ENCODE results near the gene ASAP2. TPM values are rescaled to one million over a fixed set of nuclear protein-coding genes. Genes with fewer than 3 reads are reported as not detected.

Gene ASAP2
- total and polyA plus RNA-seq, 9 of the 15 experiments (the other 6 are each of a cell fraction or from before 2014, with no cell fraction given), result 0.06 to 4.3 (median 3.1) TPM

DNA sequence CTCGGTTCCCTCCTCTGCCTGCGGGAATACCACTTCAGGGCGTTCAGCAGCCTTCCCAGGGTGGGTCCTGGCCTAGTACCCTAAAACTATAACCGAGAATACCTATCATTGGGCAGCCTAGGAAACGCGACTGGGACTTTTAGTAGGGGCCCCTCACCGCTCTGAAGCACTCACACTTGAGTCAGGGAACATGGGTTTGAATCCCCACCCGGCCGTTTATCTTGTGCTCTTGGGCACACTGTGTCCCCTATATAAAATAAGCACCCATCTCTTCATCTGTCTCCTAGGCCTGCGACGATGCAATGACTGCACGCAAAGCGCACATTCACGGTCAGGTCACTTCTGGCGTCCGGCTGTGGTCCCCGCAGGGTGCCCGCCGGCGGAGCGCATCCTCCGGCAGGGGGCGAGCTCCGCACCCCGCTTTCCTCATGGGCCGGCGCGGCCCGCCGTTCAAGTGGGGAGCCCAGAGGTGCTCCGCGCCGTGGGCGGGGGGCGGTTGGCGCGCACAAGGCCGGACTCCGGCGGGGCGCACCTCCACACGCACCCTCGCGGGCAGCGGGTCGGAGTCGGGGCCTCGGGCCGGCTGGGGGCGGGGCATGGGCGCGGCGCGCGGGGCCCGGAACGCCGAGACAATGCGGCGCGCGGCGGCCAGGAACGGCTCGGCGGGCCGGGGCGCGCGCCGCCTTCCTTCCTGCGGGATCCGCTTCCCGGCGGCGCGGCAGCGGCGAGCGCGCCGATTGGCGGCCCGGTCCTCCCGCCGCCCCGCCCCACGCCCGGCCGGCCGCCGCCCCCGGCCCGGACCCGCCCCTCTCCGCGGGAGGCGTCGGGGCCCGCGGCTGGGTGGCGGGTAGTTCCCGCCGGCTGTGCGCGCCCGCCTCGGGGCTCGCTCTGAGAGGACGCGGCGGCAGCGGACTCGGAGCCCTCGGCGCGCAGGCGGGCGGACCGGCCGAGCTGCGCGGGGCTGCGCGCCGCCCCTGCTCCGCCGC lies at the start of gene ASAP2 (continued):
- TF ChIP-seq, protein P1, sequence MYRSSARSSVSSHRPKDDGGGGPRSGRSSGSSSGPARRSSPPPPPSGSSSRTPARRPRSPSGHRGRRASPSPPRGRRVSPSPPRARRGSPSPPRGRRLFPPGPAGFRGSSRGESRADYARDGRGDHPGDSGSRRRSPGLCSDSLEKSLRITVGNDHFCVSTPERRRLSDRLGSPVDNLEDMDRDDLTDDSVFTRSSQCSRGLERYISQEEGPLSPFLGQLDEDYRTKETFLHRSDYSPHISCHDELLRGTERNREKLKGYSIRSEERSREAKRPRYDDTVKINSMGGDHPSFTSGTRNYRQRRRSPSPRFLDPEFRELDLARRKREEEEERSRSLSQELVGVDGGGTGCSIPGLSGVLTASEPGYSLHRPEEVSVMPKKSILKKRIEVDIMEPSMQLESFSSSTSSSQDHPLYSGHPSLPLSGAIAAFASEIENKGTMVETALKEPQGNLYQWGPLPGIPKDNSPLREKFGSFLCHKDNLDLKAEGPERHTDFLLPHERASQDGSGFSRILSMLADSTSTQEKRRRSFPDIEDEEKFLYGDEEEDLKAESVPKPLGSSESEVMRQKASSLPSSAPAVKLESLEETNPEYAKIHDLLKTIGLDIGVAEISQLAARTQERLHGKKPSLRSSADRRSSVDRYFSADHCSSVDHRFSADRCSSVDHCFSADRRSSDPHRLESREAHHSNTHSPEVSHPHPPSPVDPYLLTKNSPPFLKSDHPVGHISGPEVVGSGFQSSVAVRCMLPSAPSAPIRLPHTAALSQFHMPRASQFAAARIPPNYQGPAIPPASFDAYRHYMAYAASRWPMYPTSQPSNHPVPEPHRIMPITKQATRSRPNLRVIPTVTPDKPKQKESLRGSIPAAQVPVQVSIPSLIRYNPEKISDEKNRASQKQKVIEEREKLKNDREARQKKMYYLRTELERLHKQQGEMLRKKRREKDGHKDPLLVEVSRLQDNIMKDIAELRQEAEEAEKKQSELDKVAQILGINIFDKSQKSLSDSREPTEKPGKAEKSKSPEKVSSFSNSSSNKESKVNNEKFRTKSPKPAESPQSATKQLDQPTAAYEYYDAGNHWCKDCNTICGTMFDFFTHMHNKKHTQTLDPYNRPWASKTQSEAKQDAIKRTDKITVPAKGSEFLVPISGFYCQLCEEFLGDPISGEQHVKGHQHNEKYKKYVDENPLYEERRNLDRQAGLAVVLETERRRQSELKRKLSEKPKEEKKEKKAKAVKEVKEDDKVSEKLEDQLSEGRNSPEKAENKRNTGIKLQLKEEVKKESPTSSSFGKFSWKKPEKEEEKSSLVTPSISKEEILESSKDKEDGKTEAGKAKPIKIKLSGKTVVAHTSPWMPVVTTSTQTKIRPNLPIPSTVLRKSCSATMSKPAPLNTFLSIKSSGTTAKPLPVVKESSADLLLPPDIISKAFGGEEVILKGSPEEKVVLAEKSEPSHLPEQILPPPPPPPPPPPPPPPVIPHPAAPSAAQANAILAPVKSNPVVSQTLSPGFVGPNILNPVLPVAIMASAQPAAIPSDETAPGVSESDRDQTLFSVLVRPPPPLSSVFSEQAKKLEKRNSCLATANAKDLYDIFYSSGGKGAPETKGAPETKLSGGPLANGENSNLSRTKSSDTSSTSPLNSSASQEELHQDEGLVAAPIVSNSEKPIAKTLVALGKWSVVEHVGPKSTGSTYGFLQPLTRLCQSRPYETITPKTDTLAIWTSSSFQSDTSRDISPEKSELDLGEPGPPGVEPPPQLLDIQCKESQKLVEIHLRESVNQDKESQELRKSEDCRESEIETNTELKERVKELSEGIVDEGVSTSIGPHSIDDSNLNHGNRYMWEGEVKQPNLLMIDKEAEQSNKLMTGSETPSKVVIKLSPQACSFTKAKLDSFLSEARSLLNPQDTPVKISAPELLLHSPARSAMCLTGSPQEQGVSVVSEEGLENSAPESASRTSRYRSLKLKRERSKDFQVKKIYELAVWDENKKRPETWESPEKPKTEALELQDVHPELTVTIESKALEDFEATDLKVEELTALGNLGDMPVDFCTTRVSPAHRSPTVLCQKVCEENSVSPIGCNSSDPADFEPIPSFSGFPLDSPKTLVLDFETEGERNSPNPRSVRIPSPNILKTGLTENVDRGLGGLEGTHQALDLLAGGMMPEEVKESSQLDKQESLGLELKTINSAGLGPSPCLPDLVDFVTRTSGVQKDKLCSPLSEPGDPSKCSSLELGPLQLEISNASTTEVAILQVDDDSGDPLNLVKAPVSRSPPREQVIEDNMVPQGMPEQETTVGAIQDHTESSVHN (IDR thresholded peaks at IDR 0.05; ENCODE audit: borderline replicate concordance in 1 of 2, low read depth in 1 of 2), result no peak
- TF ChIP-seq JUN (IDR thresholded peaks at IDR 0.05; ENCODE audit: borderline replicate concordance, low read depth, low read length) (peak; percentile 51; the same call in 1 of the 2 replicates), JUN (CRISPR knock-in tag; IDR thresholded peaks at IDR 0.05; ENCODE audit: borderline replicate concordance) (0 out of 2 replicates have a peak, but pooled peaks have one; percentile 21), TBP (optimal IDR thresholded peaks at IDR 0.05; ENCODE audit: low read depth, low read length) (peak; percentile 29), NBN (IDR thresholded peaks at IDR 0.05; ENCODE audit: low read depth) (0 out of 2 replicates have a peak, but pooled peaks have one; percentile 27), CXXC5 (CRISPR knock-in tag; IDR thresholded peaks at IDR 0.05) (peak; percentile 90), NFE2 (IDR thresholded peaks at IDR 0.05; ENCODE audit: low read depth) (peak; percentile 41; the same call in 1 of the 2 replicates), NR4A1 (CRISPR knock-in tag; IDR thresholded peaks at IDR 0.05) (no peak), NR4A1 (tag; IDR thresholded peaks at IDR 0.05) (peak; percentile 39; the same call in 1 of the 2 replicates), CCNT2 (IDR thresholded peaks at IDR 0.05; ENCODE audit: borderline replicate concordance, extremely low read depth, insufficient read length, low read depth, low read length) (peak; percentile 66), RBFOX2 (IDR thresholded peaks at IDR 0.05; ENCODE audit: low read depth, low read length) (peak; percentile 75), ZNF12 (CRISPR knock-in tag; IDR thresholded peaks at IDR 0.05) (no peak), CHD1 (IDR thresholded peaks at IDR 0.05; ENCODE audit: low read length) (peak; percentile 35)
- TF ChIP-seq, protein P2, sequence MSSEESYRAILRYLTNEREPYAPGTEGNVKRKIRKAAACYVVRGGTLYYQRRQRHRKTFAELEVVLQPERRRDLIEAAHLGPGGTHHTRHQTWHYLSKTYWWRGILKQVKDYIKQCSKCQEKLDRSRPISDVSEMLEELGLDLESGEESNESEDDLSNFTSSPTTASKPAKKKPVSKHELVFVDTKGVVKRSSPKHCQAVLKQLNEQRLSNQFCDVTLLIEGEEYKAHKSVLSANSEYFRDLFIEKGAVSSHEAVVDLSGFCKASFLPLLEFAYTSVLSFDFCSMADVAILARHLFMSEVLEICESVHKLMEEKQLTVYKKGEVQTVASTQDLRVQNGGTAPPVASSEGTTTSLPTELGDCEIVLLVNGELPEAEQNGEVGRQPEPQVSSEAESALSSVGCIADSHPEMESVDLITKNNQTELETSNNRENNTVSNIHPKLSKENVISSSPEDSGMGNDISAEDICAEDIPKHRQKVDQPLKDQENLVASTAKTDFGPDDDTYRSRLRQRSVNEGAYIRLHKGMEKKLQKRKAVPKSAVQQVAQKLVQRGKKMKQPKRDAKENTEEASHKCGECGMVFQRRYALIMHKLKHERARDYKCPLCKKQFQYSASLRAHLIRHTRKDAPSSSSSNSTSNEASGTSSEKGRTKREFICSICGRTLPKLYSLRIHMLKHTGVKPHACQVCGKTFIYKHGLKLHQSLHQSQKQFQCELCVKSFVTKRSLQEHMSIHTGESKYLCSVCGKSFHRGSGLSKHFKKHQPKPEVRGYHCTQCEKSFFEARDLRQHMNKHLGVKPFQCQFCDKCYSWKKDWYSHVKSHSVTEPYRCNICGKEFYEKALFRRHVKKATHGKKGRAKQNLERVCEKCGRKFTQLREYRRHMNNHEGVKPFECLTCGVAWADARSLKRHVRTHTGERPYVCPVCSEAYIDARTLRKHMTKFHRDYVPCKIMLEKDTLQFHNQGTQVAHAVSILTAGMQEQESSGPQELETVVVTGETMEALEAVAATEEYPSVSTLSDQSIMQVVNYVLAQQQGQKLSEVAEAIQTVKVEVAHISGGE (CRISPR knock-in tag; IDR thresholded peaks at IDR 0.05), result peak in 1 of 3 experiments; percentile 78; a peak in 2 of 6 replicates
